ENCODE measurements around the gene PRR16.

Gene PRR16

DNA sequence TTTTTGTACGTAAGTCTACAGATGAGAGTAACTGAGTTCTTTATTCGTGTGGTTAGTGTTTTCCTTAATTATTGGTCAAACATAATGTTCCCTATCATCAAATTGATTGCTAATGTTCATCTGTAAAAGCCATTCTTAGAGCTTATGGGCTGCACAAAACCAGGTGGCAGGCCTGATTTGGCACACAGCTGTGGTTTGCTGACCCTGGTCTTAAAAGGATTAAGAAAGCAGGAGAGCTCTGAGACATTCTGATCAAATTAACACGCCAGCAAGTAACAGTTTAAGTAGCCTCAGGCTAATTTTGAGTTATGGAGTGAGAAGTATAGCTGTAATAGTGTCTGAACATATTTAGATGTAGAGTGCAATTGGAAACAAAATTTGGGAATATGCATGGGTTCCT is 63.2 kb downstream of the PRR16 start:
- H3K4me3 ChIP-seq (ENCODE audit: low read depth, low read length): no peak overlapping the region
- TF ChIP-seq, protein P1, sequence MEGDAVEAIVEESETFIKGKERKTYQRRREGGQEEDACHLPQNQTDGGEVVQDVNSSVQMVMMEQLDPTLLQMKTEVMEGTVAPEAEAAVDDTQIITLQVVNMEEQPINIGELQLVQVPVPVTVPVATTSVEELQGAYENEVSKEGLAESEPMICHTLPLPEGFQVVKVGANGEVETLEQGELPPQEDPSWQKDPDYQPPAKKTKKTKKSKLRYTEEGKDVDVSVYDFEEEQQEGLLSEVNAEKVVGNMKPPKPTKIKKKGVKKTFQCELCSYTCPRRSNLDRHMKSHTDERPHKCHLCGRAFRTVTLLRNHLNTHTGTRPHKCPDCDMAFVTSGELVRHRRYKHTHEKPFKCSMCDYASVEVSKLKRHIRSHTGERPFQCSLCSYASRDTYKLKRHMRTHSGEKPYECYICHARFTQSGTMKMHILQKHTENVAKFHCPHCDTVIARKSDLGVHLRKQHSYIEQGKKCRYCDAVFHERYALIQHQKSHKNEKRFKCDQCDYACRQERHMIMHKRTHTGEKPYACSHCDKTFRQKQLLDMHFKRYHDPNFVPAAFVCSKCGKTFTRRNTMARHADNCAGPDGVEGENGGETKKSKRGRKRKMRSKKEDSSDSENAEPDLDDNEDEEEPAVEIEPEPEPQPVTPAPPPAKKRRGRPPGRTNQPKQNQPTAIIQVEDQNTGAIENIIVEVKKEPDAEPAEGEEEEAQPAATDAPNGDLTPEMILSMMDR (IDR thresholded peaks at IDR 0.05; ENCODE audit: low read depth, low read length): no peak
- no peak for DNase-seq (ENCODE audit: low read depth, low spot score)
- in situ Hi-C loops (cut with HindIII; ENCODE audit: low sequenced_read_pairs): no loop called here

DNA sequence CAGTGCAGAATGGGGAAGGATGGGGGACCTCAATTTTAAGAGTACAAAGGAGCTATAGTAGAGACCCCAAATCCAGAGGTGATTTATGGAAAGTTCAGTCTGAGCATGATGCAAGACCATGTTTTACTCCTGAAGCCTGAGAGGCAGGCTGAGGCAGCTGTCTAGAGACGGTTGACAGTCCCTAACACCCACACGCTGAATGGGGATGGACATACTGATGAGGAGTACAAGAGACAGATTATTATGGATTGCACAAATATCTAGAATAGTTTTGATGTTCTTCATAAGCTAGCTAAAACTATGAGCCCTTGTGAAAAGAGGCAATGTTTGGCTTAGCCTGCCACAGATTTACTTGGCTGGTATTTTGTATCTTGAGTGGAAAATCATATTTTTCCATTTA is 64.5 kb downstream of the PRR16 start:
- TF ChIP-seq, protein P1 (IDR thresholded peaks at IDR 0.05; ENCODE audit: low read depth, low read length): no peak
- H3K4me3 ChIP-seq (ENCODE audit: low read depth, low read length): no peak overlapping the region
- no peak for DNase-seq (ENCODE audit: low read depth, low spot score)
- in situ Hi-C loops (cut with HindIII; ENCODE audit: low sequenced_read_pairs): no loop called here

DNA sequence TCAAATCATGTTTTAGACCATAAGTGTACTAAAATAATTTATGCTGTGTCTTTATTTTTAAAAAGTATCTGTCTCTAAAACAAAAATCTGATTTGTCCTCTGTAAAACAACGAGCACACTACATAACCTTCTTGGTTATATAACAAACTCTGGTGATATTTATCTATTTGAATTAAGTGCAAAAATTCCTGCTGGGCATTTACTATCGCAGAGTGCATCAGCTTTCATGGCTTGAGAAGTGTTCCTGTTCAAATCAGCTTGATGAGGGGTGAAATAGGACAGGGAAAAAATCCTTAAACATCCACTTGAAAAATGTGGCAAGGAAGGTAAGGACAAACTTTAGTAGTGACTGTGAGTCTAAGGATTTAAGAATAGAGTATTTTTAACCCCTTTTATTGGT is 65.3 kb downstream of the PRR16 start:
- DNase-seq (ENCODE audit: low read depth, low spot score): no peak
- in situ Hi-C loops (cut with HindIII; ENCODE audit: low sequenced_read_pairs): no loop called here
- TF ChIP-seq, protein P1 (IDR thresholded peaks at IDR 0.05; ENCODE audit: low read depth, low read length): no peak
- no peak overlapping the region for H3K4me3 ChIP-seq (ENCODE audit: low read depth, low read length)

GRCh38 chr5:120531215-120531614 is 67.1 kb downstream of the PRR16 start:
- no peak for DNase-seq (ENCODE audit: low read depth, low spot score)
- in situ Hi-C loops (cut with HindIII; ENCODE audit: low sequenced_read_pairs): no loop called here
- H3K4me3 ChIP-seq (ENCODE audit: low read depth, low read length): no peak overlapping the region
- TF ChIP-seq, protein P1 (IDR thresholded peaks at IDR 0.05; ENCODE audit: low read depth, low read length): no peak

GRCh38 chr5:120532835-120533234 is 68.7 kb downstream of the PRR16 start:
- DNase-seq (ENCODE audit: low read depth, low spot score): no peak
- in situ Hi-C loops (cut with HindIII; ENCODE audit: low sequenced_read_pairs): no loop called here
- TF ChIP-seq, protein P1 (IDR thresholded peaks at IDR 0.05; ENCODE audit: low read depth, low read length): peak; percentile 45
- H3K4me3 ChIP-seq (ENCODE audit: low read depth, low read length): no peak overlapping the region

DNA sequence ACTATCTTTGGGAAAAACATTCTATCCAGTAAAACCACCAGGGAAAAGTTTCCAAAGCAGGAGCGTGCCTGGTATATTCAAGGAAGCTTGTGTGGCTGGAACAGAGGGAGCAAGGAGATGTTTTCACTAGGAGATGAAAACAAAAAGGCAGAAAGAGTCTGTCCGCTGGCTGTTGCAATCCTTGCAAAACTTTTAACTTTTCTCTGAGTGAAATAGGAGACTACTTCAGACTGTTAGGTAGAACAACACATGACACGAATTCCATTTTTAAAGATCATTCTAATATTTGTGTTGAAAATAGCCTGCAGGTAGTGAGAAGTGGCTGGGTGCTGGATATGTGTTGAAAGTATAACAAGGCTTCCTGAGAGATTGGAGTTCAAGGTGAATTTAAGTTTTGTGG is 69.5 kb downstream of the PRR16 start:
- TF ChIP-seq, protein P1 (IDR thresholded peaks at IDR 0.05; ENCODE audit: low read depth, low read length): no peak
- DNase-seq (ENCODE audit: low read depth, low spot score): no peak
- in situ Hi-C loops (cut with HindIII; ENCODE audit: low sequenced_read_pairs): no loop called here
- H3K4me3 ChIP-seq (ENCODE audit: low read depth, low read length): no peak overlapping the region

DNA sequence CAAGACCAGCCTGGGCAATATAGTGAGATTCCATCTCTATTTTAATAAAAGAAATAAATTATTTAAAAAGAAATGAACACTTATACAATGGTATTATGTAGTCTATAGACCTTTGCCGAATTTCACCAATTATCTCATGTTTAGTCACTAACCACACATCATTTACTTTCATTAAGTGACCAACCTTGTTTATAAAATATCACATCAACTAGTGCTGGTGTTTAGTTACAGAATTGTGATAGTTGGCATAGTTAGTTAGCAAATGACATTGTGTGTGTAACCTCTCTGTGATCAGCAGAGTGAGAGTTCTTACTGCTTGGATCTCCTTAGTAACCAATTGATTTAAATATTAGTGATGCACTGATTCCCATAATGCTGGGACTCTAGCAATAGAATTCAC is 71.8 kb downstream of the PRR16 start:
- DNase-seq (ENCODE audit: low read depth, low spot score): no peak

More for the DNA sequence above, 71.8 kb downstream of the PRR16 start:
- in situ Hi-C loops (cut with HindIII; ENCODE audit: low sequenced_read_pairs): no loop called here
- TF ChIP-seq, protein P1 (IDR thresholded peaks at IDR 0.05; ENCODE audit: low read depth, low read length): no peak
- H3K4me3 ChIP-seq (ENCODE audit: low read depth, low read length): no peak overlapping the region
